HepG2 (cell line): ENCODE measurements around the gene CGREF1. TPM values are rescaled to one million over a fixed set of nuclear protein-coding genes. Genes with fewer than 3 reads are reported as not detected.
A peak's percentile ranks its signal among the peaks of the same experiment; 100 is the strongest.

Experiments
- MXD4 ChIP-seq: IDR thresholded peaks from 2 replicates; pipeline ENCODE4 v1.6.1; 2016; ENCODE audit warnings: mild to moderate bottlenecking, missing biosample characterization, missing genetic modification reagents
- POLR2G ChIP-seq: fragments of 200-400 bp; formaldehyde crosslinking; IDR thresholded peaks from 2 replicates; pipeline ENCODE4 v1.6.1; 2018; ENCODE audit warnings: mild to moderate bottlenecking, low read depth, low read length, moderate library complexity
- SOX6 ChIP-seq, 2 experiments: fragments of 450-650 bp in 1 of 2; sonication (generic) in 1 of 2; formaldehyde crosslinking in 1 of 2; IDR thresholded peaks; 2 replicates each; pipeline versions ENCODE4 v1.4.0 to v1.6.1; 2017 to 2020; ENCODE audit warnings: antibody characterized with exemption in 1 of 2, mild to moderate bottlenecking in 1 of 2, missing genetic modification reagents in 1 of 2
- TOE1 ChIP-seq: sonication (generic); formaldehyde crosslinking; IDR thresholded peaks from 2 replicates; pipeline ENCODE4 v1.4.0; 2020; ENCODE audit warnings: mild to moderate bottlenecking, missing genetic modification reagents
- ZEB1 ChIP-seq: IDR thresholded peaks from 2 replicates; pipeline ENCODE4 v1.6.1; 2012; ENCODE audit warnings: mild to moderate bottlenecking, low read depth, inconsistent platforms; ENCODE audit not compliant: insufficient replicate concordance
- ZNF224 ChIP-seq: sonication (generic); formaldehyde crosslinking; IDR thresholded peaks from 2 replicates; pipeline ENCODE4 v1.5.0; 2020; ENCODE audit warnings: mild to moderate bottlenecking, missing genetic modification reagents
- ZNF572 ChIP-seq: sonication (generic); formaldehyde crosslinking; IDR thresholded peaks from 2 replicates; pipeline ENCODE4 v1.5.1; 2020; ENCODE audit warnings: mild to moderate bottlenecking, missing genetic modification reagents
- ZNF703 ChIP-seq: sonication (generic); formaldehyde crosslinking; IDR thresholded peaks from 2 replicates; pipeline ENCODE4 v1.5.1; 2020; ENCODE audit warnings: missing genetic modification reagents, mild to moderate bottlenecking, moderate library complexity, borderline replicate concordance
- polyA plus RNA-seq, 8 experiments: library from polyadenylated mRNA; depleted of rRNA in 3 of 8; stranded (reverse) in 7 of 8; unstranded in 1 of 8; fragments of >200 nt; fragmentation: Illumina TruSeq in 4 of 8; extraction: Trizol in 4 of 8; gene quantifications; 2 replicates each; pipeline versions ENCODE4 v1.2.1 to v1.2.3, GENCODE V29; 2011 to 2016; ENCODE audit warnings: low read depth in 4 of 8, missing spikeins in 1 of 8, mixed read lengths in 1 of 8; ENCODE audit not compliant: insufficient read depth in 1 of 8
- total RNA-seq, 5 experiments: library from RNA; depleted of rRNA; stranded (reverse); fragments of >200 nt; fragmentation: Illumina TruSeq; extraction: Trizol; gene quantifications; 2 replicates each; pipeline ENCODE4 v1.2.3, GENCODE V29; 2016; ENCODE audit warnings: low read depth in 1 of 5
- TF ChIP-seq, protein P1 (sequence below): IDR thresholded peaks from 2 replicates; pipeline ENCODE4 v1.6.1; 2016; ENCODE audit warnings: low read depth, missing genetic modification reagents, missing compliant biosample characterization
- TF ChIP-seq, protein P2 (sequence below): sonication (generic); formaldehyde crosslinking; IDR thresholded peaks from 2 replicates; pipeline ENCODE4 v1.5.1; 2020; ENCODE audit warnings: mild to moderate bottlenecking, missing genetic modification reagents, borderline replicate concordance
- TF ChIP-seq, protein P3 (sequence below): sonication (generic); formaldehyde crosslinking; IDR thresholded peaks from 2 replicates; pipeline ENCODE4 v1.4.0; 2020; ENCODE audit warnings: missing genetic modification reagents, borderline replicate concordance
- TF ChIP-seq, protein P4 (sequence below): sonication (generic); formaldehyde crosslinking; IDR thresholded peaks from 2 replicates; pipeline ENCODE4 v1.4.0; 2020; ENCODE audit warnings: missing genetic modification reagents

CGREF1 gene
- total and polyA plus RNA-seq, 2 of the 13 experiments (the other 11 are each of a cell fraction or from before 2014, with no cell fraction given): 13.9 to 23.4 TPM

DNA sequence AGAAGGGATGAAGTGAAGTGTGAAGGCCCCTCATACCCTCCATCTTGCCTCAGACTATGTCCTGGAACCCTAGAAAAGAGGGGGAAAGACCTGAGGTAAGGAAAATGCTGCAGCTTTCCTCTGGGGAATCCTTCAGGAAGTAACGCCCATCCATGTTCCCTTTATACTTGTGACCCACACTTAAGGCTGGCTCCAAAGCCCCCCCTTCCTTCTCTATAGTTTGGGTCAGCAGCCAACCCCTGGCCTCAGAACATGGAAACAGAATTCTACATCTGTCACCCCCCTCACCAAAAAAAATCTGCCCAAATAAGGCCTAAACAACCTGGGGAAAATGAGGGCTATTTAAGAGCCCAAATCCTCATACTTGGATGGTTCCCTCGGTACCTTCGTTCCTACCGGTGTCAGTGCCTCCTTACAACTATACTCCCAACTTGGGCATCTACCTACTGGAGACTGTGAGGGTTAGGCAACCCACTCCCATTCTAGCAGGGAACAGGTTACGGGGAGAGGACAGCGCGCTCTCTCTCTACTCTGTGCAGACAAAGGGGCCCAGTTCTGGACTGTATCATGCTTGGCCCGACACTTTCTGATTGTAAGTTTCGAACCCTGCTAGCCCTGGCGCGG lies 48.2 kb downstream of the CGREF1 start (continued):
- TF ChIP-seq, protein P1, sequence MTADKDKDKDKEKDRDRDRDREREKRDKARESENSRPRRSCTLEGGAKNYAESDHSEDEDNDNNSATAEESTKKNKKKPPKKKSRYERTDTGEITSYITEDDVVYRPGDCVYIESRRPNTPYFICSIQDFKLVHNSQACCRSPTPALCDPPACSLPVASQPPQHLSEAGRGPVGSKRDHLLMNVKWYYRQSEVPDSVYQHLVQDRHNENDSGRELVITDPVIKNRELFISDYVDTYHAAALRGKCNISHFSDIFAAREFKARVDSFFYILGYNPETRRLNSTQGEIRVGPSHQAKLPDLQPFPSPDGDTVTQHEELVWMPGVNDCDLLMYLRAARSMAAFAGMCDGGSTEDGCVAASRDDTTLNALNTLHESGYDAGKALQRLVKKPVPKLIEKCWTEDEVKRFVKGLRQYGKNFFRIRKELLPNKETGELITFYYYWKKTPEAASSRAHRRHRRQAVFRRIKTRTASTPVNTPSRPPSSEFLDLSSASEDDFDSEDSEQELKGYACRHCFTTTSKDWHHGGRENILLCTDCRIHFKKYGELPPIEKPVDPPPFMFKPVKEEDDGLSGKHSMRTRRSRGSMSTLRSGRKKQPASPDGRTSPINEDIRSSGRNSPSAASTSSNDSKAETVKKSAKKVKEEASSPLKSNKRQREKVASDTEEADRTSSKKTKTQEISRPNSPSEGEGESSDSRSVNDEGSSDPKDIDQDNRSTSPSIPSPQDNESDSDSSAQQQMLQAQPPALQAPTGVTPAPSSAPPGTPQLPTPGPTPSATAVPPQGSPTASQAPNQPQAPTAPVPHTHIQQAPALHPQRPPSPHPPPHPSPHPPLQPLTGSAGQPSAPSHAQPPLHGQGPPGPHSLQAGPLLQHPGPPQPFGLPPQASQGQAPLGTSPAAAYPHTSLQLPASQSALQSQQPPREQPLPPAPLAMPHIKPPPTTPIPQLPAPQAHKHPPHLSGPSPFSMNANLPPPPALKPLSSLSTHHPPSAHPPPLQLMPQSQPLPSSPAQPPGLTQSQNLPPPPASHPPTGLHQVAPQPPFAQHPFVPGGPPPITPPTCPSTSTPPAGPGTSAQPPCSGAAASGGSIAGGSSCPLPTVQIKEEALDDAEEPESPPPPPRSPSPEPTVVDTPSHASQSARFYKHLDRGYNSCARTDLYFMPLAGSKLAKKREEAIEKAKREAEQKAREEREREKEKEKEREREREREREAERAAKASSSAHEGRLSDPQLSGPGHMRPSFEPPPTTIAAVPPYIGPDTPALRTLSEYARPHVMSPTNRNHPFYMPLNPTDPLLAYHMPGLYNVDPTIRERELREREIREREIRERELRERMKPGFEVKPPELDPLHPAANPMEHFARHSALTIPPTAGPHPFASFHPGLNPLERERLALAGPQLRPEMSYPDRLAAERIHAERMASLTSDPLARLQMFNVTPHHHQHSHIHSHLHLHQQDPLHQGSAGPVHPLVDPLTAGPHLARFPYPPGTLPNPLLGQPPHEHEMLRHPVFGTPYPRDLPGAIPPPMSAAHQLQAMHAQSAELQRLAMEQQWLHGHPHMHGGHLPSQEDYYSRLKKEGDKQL (CRISPR knock-in tag): no peak
- TF ChIP-seq, protein P2, sequence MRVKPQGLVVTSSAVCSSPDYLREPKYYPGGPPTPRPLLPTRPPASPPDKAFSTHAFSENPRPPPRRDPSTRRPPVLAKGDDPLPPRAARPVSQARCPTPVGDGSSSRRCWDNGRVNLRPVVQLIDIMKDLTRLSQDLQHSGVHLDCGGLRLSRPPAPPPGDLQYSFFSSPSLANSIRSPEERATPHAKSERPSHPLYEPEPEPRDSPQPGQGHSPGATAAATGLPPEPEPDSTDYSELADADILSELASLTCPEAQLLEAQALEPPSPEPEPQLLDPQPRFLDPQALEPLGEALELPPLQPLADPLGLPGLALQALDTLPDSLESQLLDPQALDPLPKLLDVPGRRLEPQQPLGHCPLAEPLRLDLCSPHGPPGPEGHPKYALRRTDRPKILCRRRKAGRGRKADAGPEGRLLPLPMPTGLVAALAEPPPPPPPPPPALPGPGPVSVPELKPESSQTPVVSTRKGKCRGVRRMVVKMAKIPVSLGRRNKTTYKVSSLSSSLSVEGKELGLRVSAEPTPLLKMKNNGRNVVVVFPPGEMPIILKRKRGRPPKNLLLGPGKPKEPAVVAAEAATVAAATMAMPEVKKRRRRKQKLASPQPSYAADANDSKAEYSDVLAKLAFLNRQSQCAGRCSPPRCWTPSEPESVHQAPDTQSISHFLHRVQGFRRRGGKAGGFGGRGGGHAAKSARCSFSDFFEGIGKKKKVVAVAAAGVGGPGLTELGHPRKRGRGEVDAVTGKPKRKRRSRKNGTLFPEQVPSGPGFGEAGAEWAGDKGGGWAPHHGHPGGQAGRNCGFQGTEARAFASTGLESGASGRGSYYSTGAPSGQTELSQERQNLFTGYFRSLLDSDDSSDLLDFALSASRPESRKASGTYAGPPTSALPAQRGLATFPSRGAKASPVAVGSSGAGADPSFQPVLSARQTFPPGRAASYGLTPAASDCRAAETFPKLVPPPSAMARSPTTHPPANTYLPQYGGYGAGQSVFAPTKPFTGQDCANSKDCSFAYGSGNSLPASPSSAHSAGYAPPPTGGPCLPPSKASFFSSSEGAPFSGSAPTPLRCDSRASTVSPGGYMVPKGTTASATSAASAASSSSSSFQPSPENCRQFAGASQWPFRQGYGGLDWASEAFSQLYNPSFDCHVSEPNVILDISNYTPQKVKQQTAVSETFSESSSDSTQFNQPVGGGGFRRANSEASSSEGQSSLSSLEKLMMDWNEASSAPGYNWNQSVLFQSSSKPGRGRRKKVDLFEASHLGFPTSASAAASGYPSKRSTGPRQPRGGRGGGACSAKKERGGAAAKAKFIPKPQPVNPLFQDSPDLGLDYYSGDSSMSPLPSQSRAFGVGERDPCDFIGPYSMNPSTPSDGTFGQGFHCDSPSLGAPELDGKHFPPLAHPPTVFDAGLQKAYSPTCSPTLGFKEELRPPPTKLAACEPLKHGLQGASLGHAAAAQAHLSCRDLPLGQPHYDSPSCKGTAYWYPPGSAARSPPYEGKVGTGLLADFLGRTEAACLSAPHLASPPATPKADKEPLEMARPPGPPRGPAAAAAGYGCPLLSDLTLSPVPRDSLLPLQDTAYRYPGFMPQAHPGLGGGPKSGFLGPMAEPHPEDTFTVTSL (CRISPR knock-in tag): 0 out of 2 replicates have a peak, but pooled peaks have one; percentile 34
- peak; percentile 86; the same call in 1 of the 2 replicates for TF ChIP-seq ZNF572 (CRISPR knock-in tag)
- 0 out of 2 replicates have a peak, but pooled peaks have one; percentile 82 for TF ChIP-seq ZNF224
- peak; percentile 20 for TF ChIP-seq ZEB1
- TF ChIP-seq, protein P3, sequence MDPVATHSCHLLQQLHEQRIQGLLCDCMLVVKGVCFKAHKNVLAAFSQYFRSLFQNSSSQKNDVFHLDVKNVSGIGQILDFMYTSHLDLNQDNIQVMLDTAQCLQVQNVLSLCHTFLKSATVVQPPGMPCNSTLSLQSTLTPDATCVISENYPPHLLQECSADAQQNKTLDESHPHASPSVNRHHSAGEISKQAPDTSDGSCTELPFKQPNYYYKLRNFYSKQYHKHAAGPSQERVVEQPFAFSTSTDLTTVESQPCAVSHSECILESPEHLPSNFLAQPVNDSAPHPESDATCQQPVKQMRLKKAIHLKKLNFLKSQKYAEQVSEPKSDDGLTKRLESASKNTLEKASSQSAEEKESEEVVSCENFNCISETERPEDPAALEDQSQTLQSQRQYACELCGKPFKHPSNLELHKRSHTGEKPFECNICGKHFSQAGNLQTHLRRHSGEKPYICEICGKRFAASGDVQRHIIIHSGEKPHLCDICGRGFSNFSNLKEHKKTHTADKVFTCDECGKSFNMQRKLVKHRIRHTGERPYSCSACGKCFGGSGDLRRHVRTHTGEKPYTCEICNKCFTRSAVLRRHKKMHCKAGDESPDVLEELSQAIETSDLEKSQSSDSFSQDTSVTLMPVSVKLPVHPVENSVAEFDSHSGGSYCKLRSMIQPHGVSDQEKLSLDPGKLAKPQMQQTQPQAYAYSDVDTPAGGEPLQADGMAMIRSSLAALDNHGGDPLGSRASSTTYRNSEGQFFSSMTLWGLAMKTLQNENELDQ: 0 out of 2 replicates have a peak, but pooled peaks have one; percentile 7
- no peak for TF ChIP-seq SOX6 (IDR thresholded peaks at IDR 0.05)
- peak; percentile 8; the same call in 1 of the 2 replicates for TF ChIP-seq SOX6 (CRISPR knock-in tag; IDR thresholded peaks at IDR 0.05)
- TF ChIP-seq, protein P4, sequence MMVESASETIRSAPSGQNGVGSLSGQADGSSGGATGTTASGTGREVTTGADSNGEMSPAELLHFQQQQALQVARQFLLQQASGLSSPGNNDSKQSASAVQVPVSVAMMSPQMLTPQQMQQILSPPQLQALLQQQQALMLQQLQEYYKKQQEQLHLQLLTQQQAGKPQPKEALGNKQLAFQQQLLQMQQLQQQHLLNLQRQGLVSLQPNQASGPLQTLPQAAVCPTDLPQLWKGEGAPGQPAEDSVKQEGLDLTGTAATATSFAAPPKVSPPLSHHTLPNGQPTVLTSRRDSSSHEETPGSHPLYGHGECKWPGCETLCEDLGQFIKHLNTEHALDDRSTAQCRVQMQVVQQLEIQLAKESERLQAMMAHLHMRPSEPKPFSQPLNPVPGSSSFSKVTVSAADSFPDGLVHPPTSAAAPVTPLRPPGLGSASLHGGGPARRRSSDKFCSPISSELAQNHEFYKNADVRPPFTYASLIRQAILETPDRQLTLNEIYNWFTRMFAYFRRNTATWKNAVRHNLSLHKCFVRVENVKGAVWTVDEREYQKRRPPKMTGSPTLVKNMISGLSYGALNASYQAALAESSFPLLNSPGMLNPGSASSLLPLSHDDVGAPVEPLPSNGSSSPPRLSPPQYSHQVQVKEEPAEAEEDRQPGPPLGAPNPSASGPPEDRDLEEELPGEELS: 0 out of 2 replicates have a peak, but pooled peaks have one; percentile 4
- TF ChIP-seq MXD4 (CRISPR knock-in tag): 0 out of 2 replicates have a peak, but pooled peaks have one; percentile 47
- TF ChIP-seq ZNF703 (CRISPR knock-in tag): no peak
- no peak for TF ChIP-seq POLR2G
- no peak for TF ChIP-seq TOE1 (CRISPR knock-in tag)
